HG03039 (cell line): ENCODE measurements around the gene RPL26.

Experiments used
- ATAC-seq: cut with Tn5 transposase; IDR thresholded peaks from one replicate; pipeline ENCODE4 v1.9.1; 2021; ENCODE audit warnings: mild to moderate bottlenecking, moderate library complexity; ENCODE audit not compliant: unreplicated experiment

Gene RPL26

GRCh38 chr17:8332128-8332527, 50.9 kb downstream of the RPL26 start:
- ATAC-seq, result no peak
